ENCODE measurements around the gene NCOA6.

The NCOA6 gene

DNA sequence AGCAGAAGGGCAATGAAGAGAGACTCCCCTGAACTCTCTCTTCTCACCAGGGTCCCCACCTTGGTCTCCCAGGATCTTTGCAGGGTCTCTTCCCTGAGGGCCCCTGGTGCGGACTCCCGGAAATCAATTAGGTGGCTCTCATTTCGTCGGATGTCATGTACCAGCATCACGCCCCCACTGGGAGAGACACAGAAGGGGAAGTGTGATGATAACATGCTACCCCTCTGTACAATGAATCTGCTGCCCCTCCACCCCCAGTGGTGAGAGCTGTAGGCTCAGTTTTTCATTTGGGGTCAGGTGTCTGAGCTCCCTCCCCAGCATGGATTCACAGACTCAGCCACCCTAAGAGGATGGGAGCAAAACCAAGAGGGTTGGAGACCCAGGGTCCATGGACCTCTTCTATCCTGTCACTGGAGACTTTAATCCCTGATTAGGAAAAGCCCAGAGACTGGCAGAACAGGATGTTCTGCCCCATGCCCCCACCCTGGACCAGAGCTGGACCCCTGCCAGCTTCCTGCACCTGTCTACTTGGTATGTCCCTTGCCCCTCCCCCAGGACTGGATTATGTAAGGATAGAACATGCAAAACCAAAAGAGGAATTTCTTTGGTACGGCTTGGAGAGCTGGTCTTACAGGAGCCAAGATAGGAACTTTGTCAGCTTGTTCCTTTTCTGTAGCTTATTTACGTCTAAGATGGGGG, 36.1 kb upstream of the NCOA6 start:
- peaks cover 6 to 62% (median 32%) of the 10 kb centered on the region in 3 donors for H3K36me3 ChIP-seq
- no peak for DNase-seq
- intact Hi-C loops (cut with DNase I; ENCODE audit: low total_unique reads): no loop called here
- TF ChIP-seq, protein P1, sequence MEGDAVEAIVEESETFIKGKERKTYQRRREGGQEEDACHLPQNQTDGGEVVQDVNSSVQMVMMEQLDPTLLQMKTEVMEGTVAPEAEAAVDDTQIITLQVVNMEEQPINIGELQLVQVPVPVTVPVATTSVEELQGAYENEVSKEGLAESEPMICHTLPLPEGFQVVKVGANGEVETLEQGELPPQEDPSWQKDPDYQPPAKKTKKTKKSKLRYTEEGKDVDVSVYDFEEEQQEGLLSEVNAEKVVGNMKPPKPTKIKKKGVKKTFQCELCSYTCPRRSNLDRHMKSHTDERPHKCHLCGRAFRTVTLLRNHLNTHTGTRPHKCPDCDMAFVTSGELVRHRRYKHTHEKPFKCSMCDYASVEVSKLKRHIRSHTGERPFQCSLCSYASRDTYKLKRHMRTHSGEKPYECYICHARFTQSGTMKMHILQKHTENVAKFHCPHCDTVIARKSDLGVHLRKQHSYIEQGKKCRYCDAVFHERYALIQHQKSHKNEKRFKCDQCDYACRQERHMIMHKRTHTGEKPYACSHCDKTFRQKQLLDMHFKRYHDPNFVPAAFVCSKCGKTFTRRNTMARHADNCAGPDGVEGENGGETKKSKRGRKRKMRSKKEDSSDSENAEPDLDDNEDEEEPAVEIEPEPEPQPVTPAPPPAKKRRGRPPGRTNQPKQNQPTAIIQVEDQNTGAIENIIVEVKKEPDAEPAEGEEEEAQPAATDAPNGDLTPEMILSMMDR (IDR thresholded peaks at IDR 0.05): no peak
- no peaks in the 10 kb centered on the region for H3K4me1 ChIP-seq
- no peak overlapping the region for H3K4me3 ChIP-seq
- H3K27ac ChIP-seq: no peak overlapping the region
- H3K27me3 ChIP-seq: no peaks in the 10 kb centered on the region
- no peaks in the 10 kb centered on the region for H3K9me3 ChIP-seq

DNA sequence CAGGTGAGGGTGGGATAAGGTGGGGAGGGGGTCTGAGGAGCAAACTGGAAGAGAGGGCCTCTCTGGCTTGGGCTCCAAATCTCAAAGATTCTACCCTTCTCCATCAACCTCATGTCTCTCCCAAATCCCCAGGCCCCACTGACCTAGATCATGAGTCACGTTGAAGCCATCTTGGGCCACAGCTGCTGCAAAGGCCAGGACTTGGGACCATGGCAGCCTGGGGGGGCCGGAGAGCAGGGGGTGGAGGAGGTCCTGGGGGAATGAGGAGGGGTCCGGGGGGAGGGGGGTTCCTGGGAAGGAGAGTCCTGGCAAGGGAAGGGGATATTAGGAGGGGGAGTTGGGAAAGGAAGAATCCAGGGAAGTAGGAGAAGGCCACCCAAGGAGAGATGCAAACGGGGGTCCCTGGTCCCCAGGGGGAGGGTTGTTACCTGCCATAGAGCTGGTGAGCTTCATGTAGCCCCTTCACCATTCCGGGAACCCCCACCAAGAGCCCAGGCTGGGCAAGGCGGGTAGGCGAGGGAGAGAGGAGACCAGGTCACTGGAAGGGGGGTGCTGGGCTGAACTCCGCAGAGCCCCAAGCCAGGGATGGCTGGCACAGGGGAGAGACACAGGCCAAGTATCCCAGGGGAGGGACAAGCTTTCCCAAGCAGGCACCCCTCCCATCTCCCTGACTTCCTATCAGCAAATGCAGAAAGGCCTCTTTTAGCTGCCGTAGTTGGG, 34.5 kb upstream of the NCOA6 start:
- Histone ChIP-seq H3K4me3 (no peak overlapping the region), H3K27ac (no peak overlapping the region), H3K4me1 (no peaks in the 10 kb centered on the region), H3K36me3 (peaks cover 12 to 77% (median 39%) of the 10 kb centered on the region in 3 donors), H3K27me3 (no peaks in the 10 kb centered on the region), H3K9me3 (no peaks in the 10 kb centered on the region)
- TF ChIP-seq, protein P1 (IDR thresholded peaks at IDR 0.05): no peak
- intact Hi-C loops (cut with DNase I; ENCODE audit: low total_unique reads): no loop called here
- no peak for DNase-seq

DNA sequence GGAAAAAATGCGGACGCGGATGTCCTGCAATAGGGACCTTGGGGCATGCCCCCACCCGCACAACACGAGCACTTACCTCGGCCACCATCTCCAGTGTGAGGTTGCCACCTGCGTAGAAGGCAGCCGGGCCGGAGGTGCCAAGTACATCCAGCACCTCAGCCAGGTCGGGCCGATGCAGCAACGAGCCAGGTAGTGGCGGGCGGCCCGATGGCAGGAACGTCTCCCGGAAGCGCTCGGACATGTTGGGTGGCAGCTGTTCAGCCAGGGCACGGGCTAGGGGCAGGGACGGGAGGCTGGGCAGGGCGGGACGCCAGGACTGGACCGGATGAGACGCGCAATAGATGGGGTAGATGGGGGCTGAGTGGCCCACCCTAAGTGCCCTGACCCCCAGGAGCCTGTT, 33.9 kb upstream of the NCOA6 start:
- Histone ChIP-seq H3K9me3 (no peaks in the 10 kb centered on the region), H3K27me3 (no peaks in the 10 kb centered on the region), H3K4me1 (no peaks in the 10 kb centered on the region), H3K27ac (no peak overlapping the region), H3K36me3 (peaks cover 16 to 84% (median 45%) of the 10 kb centered on the region in 3 donors), H3K4me3 (no peak overlapping the region)
- DNase-seq: no peak
- intact Hi-C loops (cut with DNase I; ENCODE audit: low total_unique reads): no loop called here
- TF ChIP-seq, protein P1 (IDR thresholded peaks at IDR 0.05): no peak

DNA sequence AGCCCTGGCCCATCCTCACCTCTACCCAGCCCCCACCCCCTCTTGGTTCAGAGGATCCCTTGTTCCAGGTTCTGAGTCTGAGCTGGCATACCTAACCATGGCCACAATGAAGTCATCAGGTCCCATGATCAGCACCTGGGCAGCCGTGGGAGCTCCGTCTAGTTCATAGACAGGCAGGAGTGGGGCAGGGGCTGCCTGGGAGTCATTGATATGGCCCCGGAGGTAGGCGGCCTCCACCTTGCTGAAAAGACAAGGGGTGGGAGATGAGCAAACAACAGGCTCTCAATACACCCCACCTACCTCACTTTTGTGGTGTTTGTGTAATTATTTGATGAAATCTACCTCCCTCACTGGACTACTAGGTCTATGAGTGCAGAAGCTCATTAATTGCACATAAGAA, 26.8 kb upstream of the NCOA6 start:
- no peak overlapping the region for H3K4me3 ChIP-seq
- H3K9me3 ChIP-seq: no peaks in the 10 kb centered on the region
- DNase-seq: no peak
- H3K36me3 ChIP-seq: peaks cover 60 to 95% (median 74%) of the 10 kb centered on the region in 3 donors
- no peaks in the 10 kb centered on the region for H3K4me1 ChIP-seq
- intact Hi-C loops (cut with DNase I; ENCODE audit: low total_unique reads): no loop called here
- H3K27ac ChIP-seq: no peak overlapping the region
- TF ChIP-seq, protein P1 (IDR thresholded peaks at IDR 0.05): no peak
- H3K27me3 ChIP-seq: no peaks in the 10 kb centered on the region

DNA sequence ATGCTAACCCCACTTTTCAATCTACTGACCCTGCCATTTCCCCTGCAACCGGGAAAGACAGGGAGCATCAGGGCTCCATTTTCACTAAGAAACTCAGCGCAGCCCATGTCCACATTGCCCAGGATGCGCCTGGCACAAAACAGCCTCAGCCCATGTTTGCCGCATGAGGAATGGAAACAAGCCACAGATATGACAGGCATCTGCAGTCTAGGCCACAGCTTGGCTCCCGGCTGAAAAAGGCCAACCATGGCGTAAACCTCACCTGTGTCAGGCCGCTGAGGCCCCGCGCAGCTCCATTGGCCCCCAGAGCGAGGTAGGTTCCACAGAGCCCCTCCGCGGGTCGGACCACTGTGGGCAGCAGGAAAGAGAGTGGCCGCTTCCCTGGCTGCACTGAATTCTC, 25.5 kb upstream of the NCOA6 start:
- Histone ChIP-seq H3K36me3 (peaks cover 49 to 96% (median 65%) of the 10 kb centered on the region in 3 donors), H3K27ac (no peak overlapping the region), H3K27me3 (no peaks in the 10 kb centered on the region), H3K4me1 (no peaks in the 10 kb centered on the region), H3K4me3 (no peak overlapping the region), H3K9me3 (no peaks in the 10 kb centered on the region)
- intact Hi-C loops (cut with DNase I; ENCODE audit: low total_unique reads): no loop called here
- no peak for DNase-seq
- TF ChIP-seq, protein P1 (IDR thresholded peaks at IDR 0.05): no peak
